NCI-H187 treated with DMSO at 0.1 percent for 48 hours (cell line): ENCODE measurements around the gene KCNMA1.
"Not testable (repeated sequence)": the region's sequence is repeated elsewhere in the genome, so short reads cannot be mapped to it uniquely, and the experiment has no call there.

Source experiments
- DNase-seq: peaks from one replicate; lab custom pipeline; 2025; lab: John Stamatoyannopoulos, UW

The KCNMA1 gene

GRCh38 chr10:77392236-77392721, 245.3 kb downstream of the KCNMA1 start:
- no peak for DNase-seq

- DNase-seq: no peak
Observed at GRCh38 chr10:77391605-77392235, 245.9 kb downstream of the KCNMA1 start.

- DNase-seq: no peak
Observed at GRCh38 chr10:77390481-77390891, 247.1 kb downstream of the KCNMA1 start.

- DNase-seq: no peak
Observed at GRCh38 chr10:77388571-77389100, 249.0 kb downstream of the KCNMA1 start.

- DNase-seq: not testable (repeated sequence)
Observed at GRCh38 chr10:77387701-77388100, 249.9 kb downstream of the KCNMA1 start.

- DNase-seq: no peak
Observed at GRCh38 chr10:77387247-77387646, 250.4 kb downstream of the KCNMA1 start.

GRCh38 chr10:77386838-77387237, 250.8 kb downstream of the KCNMA1 start:
- DNase-seq: no peak

- no peak for DNase-seq
Observed at GRCh38 chr10:77386365-77386764, 251.2 kb downstream of the KCNMA1 start.

GRCh38 chr10:77385315-77385714, 252.3 kb downstream of the KCNMA1 start:
- no peak for DNase-seq

GRCh38 chr10:77383861-77384553, 253.6 kb downstream of the KCNMA1 start:
- no peak for DNase-seq

- DNase-seq: peak; percentile 60
Observed at GRCh38 chr10:77381750-77382149, 255.9 kb downstream of the KCNMA1 start.

- DNase-seq: no peak
Observed at GRCh38 chr10:77380723-77381122, 256.9 kb downstream of the KCNMA1 start.

- no peak for DNase-seq
Observed at GRCh38 chr10:77380191-77380590, 257.4 kb downstream of the KCNMA1 start.

GRCh38 chr10:77378366-77379349, 258.9 kb downstream of the KCNMA1 start:
- no peak for DNase-seq

- no peak for DNase-seq
Observed at GRCh38 chr10:77377678-77378352, 259.8 kb downstream of the KCNMA1 start.

- DNase-seq: no peak
Observed at GRCh38 chr10:77377034-77377433, 260.6 kb downstream of the KCNMA1 start.

- no peak for DNase-seq
Observed at GRCh38 chr10:77374189-77374656, 263.4 kb downstream of the KCNMA1 start.

GRCh38 chr10:77371848-77372799, 265.5 kb downstream of the KCNMA1 start:
- DNase-seq: no peak

GRCh38 chr10:77371421-77371820, 266.2 kb downstream of the KCNMA1 start:
- DNase-seq: no peak

GRCh38 chr10:77368006-77368405, 269.6 kb downstream of the KCNMA1 start:
- no peak for DNase-seq
